Stimulated activated CD8-positive, alpha-beta memory T cell treated with anti-CD3 and anti-CD28 coated beads, Interleukin-4, amount 100 ng/mL, for 4 hours (primary cell): ENCODE measurements around the gene FADD.
A peak's percentile ranks its signal among the peaks of the same experiment; 100 is the strongest.
"Not testable (repeated sequence)": the region's sequence is repeated elsewhere in the genome, so short reads cannot be mapped to it uniquely, and the experiment has no call there.

Experiments
- DNase-seq, 2 donors: peaks; one replicate each; pipeline ENCODE4 v3.0.0-alpha.2; 2020; ENCODE audit warnings: low read depth in 2 of 2, low spot score in 1 of 2

Gene FADD

DNA sequence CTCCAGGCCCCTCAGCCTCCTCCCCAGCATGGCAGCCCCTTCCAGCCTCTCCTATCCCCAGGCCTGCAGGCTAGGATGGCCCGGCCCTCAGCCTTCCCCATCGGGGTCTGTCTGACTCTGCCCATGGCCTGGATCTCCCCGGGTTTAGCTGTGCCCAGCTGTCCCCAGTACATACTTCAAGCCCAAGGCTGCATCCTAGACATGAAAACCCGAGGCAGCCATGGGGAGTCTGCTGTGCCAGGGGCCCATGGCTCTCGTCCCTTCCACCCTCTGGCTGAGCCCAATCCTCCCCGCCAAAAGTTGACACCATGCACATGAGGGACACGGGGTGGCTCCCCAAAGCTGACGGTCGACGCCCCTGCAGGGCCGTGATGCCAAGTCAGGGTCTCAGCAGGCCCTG, 22.2 kb upstream of the FADD start:
- DNase-seq: no peak

GRCh38 chr11:70182266-70182665, 20.8 kb upstream of the FADD start:
- no peak for DNase-seq

- no peak for DNase-seq
Observed at GRCh38 chr11:70183032-70183431, 20.1 kb upstream of the FADD start.

GRCh38 chr11:70183483-70184176, 19.5 kb upstream of the FADD start:
- DNase-seq: no peak

GRCh38 chr11:70184396-70184795, 18.7 kb upstream of the FADD start:
- no peak for DNase-seq

DNA sequence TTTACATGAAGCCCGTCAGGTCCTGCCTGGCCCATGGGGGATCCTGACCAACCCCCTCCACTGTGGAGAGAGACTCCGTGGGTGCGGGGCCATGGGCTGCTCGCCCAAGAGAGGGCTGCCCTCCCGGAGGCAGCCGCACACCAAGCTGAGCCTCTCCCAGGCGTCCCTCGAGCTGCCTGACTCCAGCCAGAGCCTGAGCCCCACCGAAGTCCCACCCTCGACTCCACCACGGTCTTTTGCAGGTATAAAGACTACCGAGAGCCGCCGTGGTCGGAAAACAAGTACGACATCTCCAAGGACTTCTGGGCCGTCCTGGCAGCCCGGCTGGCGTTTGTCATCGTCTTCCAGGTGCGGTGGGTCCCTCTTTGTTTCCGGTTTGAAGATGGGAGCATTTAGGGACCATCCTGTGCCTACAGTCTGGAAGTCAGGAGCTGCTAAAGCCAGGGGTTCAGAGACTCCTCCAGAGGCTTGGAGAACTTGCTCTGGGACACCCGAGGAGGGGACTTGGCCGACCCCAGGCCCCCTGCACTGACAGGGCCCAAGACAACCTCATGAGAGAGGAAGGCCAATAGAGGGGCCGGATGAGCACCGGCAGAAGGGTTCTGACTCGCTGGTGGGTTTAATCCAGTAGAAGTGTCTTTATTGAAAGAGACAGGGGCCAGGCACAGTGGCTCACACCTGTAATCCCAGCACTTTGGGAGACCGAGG, 17.6 kb upstream of the FADD start:
- DNase-seq: no peak

GRCh38 chr11:70186420-70186819, 16.7 kb upstream of the FADD start:
- DNase-seq: no peak

DNA sequence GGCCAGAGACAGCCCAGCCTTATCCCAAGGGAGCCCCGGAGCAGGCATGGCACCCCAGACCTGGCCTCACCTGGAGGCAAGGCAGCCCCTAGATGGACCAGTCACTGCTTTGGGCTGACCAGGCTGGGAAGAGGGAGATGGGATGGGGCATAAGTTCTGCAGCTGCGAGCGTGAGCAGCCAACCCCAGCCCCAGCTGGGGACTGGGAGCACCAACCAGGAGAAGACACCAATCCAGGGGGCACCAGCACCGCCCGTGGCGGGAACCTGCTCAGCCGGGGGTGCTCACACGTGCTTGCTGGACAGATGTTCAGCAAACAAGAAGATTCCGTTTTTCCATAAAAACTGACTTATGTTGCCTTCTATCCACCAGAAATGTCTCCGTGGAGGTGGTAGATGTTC, 16.2 kb upstream of the FADD start:
- no peak for DNase-seq

GRCh38 chr11:70187771-70188170, 15.3 kb upstream of the FADD start:
- no peak for DNase-seq

DNA sequence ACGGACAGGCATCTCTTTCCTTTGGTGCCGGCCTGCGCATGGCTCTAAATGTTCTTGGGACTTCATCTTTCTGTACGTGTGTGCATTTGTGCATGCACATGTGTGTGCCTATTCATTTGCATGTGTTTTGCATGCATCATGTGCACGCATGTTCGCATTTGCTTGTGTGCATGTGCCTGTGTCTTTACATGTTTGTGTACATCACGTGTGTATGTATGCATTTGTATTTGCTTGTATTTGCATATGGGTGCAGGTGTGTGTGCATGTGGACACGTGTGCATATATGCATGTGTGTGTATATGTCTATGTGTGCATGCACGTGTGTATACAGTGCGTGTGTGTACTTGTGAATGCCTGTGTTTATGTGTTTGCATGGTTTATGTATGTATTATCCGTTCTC, 13.5 kb upstream of the FADD start:
- no peak for DNase-seq

DNA sequence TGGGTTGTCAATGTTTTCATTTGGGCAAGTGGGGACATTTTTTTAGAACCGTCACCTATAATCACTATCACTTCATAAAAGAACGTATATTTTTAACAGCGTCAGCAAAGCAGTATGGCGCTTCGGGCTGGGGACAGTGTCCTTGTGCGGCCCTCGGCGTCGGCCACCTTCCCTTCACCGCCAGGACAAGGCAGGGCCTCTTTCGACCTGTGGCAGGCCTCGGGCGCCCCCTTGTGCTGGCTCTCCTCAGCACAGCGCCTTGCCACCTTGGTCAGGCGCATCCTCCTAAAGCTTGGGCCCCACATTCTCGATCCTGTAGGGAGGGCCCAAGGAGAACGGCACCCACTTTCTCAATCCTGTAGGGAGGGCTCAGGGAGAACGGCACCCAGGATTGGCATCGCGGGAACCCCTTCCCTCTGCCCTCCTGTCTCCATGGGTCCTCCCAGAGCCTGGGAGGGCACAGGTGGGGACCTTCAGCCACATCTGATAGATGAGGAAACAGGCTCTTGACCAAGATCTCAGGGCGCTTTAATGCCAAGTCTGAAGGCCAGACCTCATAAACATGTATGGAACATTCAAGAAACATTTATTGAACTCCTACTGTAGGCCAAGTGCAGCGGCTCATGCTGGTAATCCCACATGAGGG, 11.5 kb upstream of the FADD start:
- DNase-seq: peak in 1 of 2 donors; percentile 18

- DNase-seq: no peak
Observed at GRCh38 chr11:70192666-70193410, 10.3 kb upstream of the FADD start.

DNA sequence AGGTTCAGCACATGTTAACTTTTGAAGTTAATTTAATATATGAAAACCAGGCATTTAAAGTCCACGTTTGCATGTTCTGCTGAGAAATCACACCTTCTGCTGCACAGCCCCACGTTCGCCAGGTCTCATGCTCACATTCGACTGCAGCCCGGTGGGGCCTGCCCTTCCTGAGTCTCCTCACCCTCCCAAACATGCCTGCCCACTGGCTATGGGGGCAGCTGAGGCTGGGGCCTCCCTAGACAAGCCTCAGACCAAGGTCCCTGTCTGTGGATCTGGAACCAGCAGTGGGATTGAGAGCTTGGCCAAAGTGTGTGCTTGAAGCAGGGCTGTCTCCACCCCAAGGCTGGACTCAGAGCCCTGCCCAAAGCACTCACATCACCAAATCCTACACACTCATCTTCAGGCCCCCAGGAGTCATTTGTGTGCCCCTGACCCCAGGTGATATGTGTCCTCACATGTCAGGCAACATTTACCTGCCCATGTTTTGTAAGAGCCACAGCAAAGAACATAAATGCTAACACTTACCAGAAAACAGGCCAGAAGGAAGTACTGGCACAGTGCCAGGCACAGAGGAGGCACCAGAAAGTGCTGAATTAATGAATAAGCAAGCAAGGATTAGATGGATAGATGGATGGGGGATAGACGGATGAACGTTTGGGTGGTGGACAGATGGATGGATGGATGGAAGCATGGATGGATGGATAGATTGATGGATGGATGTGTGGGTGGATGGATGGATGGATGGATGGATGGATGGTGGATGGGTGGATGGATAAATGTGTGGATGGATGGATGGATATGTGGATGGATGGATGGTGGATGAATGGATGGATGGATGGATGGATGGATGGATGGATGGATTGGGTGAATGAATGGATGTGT, 9.4 kb upstream of the FADD start:
- no peak for DNase-seq

GRCh38 chr11:70194792-70195791, 8.0 kb upstream of the FADD start:
- DNase-seq: no peak

DNA sequence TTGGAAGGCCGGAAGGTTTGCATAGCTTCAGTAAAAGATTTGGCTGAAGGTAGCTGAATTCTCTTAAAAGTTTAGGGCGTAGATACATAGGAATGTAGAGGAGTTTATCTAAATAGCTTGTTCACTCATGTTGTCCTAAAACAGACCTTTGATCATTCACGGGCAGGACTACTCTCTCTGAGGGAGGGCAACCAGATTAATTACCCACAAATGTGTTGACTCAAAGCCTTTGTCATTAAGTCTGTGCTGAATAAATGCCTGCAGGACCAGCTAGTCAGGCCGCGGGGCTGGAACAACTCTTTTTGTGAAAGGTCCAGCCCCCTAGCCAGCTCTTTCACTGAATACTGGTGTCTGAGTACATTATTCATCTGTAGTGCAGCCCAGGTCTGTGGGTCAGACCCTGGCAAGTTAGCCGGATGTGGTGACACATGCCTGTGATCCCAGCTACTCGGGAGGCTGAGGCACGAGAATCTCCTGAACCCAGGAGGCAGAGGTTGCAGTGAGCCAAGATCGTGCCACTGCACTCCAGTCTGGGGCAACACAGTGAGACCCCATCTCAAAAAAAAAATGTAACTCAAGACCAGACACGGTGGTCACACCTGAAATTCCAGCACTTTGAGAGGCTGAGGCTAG, 2.8 kb upstream of the FADD start:
- no peak for DNase-seq

DNA sequence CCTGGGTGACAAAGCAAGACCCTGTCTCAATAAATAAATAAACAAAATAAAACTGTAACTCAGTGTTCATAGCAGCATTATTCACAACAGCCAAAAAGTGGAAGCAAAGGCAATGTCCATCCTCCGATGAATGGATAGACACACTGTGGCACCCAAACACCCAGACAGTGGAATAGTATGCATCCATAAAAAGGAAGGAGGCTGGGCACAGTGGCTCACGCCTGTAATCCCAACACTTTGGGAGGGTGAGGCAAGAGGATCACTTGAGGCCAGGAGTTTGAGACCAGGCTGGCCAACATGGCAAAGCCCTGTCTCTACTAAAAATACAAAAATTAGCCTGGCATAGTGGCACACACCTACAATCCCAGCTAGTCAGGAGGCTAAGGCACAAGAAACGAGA, 2.0 kb upstream of the FADD start:
- DNase-seq: not testable (repeated sequence)

GRCh38 chr11:70201882-70202861, 924 bp upstream of the FADD start:
- no peak for DNase-seq
